Osteoblast (primary cell): ENCODE measurements around the gene ALG3. TPM values are rescaled to one million over a fixed set of nuclear protein-coding genes. Genes with fewer than 3 reads are reported as not detected.

Source experiments
- DNase-seq: peaks from one replicate; pipeline ENCODE4 v3.0.0; 2011; ENCODE audit warnings: low spot score, mixed read lengths; ENCODE audit not compliant: insufficient read length; ENCODE audit errors: missing footprints
- H2AFZ ChIP-seq: 2 replicates; pipeline ENCODE4 v1.6.0; 2011; ENCODE audit warnings: mild to moderate bottlenecking, low read length
- H3K27ac ChIP-seq: 2 replicates; pipeline ENCODE4 v1.5.1; 2011; ENCODE audit warnings: mild to moderate bottlenecking, low read depth, low read length, moderate library complexity
- H3K27me3 ChIP-seq: 2 replicates; pipeline ENCODE4 v1.6.0; 2012; ENCODE audit warnings: mild to moderate bottlenecking, control low read depth, inconsistent platforms, low read length, moderate library complexity; ENCODE audit not compliant: insufficient read depth
- H3K36me3 ChIP-seq: 2 replicates; pipeline ENCODE4 v1.5.1; 2011; ENCODE audit warnings: mild to moderate bottlenecking, low read length, control low read depth, moderate library complexity; ENCODE audit not compliant: insufficient read depth
- H3K4me1 ChIP-seq: 2 replicates; pipeline ENCODE4 v1.5.1; 2011; ENCODE audit warnings: mild to moderate bottlenecking, low read length, control low read depth, moderate library complexity; ENCODE audit not compliant: insufficient read depth
- H3K4me2 ChIP-seq: 2 replicates; pipeline ENCODE4 v1.6.0; 2011; ENCODE audit warnings: mild to moderate bottlenecking, low read length; ENCODE audit not compliant: insufficient read depth
- H3K4me3 ChIP-seq: fragments of 200-600 bp; sonication (generic); 3 replicates; pipeline ENCODE4 v1.5.1; 2012; ENCODE audit warnings: mild to moderate bottlenecking, low read length, inconsistent platforms; ENCODE audit not compliant: insufficient read depth
- H3K79me2 ChIP-seq: 2 replicates; pipeline ENCODE4 v1.6.0; 2012; ENCODE audit warnings: mild to moderate bottlenecking, low read length, control low read depth, inconsistent platforms; ENCODE audit not compliant: insufficient read depth
- H3K9me3 ChIP-seq: 2 replicates; pipeline ENCODE4 v1.5.1; 2011; ENCODE audit warnings: low read depth, low read length, control low read depth
- H4K20me1 ChIP-seq: 2 replicates; pipeline ENCODE4 v1.6.0; 2012; ENCODE audit warnings: mild to moderate bottlenecking, low read length, control low read depth; ENCODE audit not compliant: insufficient read depth
- CTCF ChIP-seq: IDR thresholded peaks from 2 replicates; pipeline ENCODE4 v1.5.1; 2011; ENCODE audit warnings: mild to moderate bottlenecking, low read depth, low read length, moderate library complexity; ENCODE audit errors: extremely low read depth
- total RNA-seq: library from RNA; depleted of rRNA; stranded (reverse); fragments of >200 nt; gene quantifications from 2 replicates; pipeline ENCODE4 v1.2.3, GENCODE V29; 2012

The ALG3 gene
- total RNA-seq, 1 donor = 26.8 TPM

GRCh38 chr3:184261854-184262763 lies 13.3 kb upstream of the ALG3 start:
- Histone ChIP-seq H3K36me3 (no peaks in the 10 kb centered on the region), H3K27me3 (peaks cover 35% of the 10 kb centered on the region), H4K20me1 (peaks cover 19% of the 10 kb centered on the region), H3K4me3 (peak overlapping the region; percentile 57), H3K4me1 (peaks cover 3% of the 10 kb centered on the region), H3K27ac (no peak overlapping the region), H3K79me2 (no peaks in the 10 kb centered on the region), H2AFZ (peak overlapping the region; percentile 56), H3K9me3 (no peaks in the 10 kb centered on the region), H3K4me2 (peak overlapping the region; percentile 79)
- peak; percentile 77 for DNase-seq
- TF ChIP-seq CTCF = no peak

- Histone ChIP-seq H3K27me3 (peaks cover 35% of the 10 kb centered on the region), H3K4me1 (peaks cover 3% of the 10 kb centered on the region), H3K79me2 (no peaks in the 10 kb centered on the region), H3K27ac (no peak within 1 kb of the TSS), H3K9me3 (no peaks in the 10 kb centered on the region), H2AFZ (peak within 1 kb of the TSS; percentile 56), H3K36me3 (no peaks in the 10 kb centered on the region), H3K4me3 (peak within 1 kb of the TSS; percentile 57), H4K20me1 (peaks cover 19% of the 10 kb centered on the region), H3K4me2 (peak within 1 kb of the TSS; percentile 79)
- DNase-seq = peak; percentile 98
- TF ChIP-seq CTCF = no peak
Measured at GRCh38 chr3:184261270-184261853, 12.6 kb upstream of the ALG3 start, which contains the start of gene CAMK2N2. Gene CAMK2N2, minus strand, starts transcription at chr3:184261553. Its CDS starts 268 bp downstream, at chr3:184261285.

GRCh38 chr3:184260724-184261269 lies 12.0 kb upstream of the ALG3 start:
- Histone ChIP-seq H3K36me3 (no peaks in the 10 kb centered on the region), H3K4me1 (peaks cover 3% of the 10 kb centered on the region), H3K27me3 (peaks cover 35% of the 10 kb centered on the region), H2AFZ (no peak overlapping the region), H4K20me1 (peaks cover 19% of the 10 kb centered on the region), H3K79me2 (no peaks in the 10 kb centered on the region), H3K9me3 (no peaks in the 10 kb centered on the region), H3K4me3 (peak overlapping the region; percentile 53), H3K4me2 (peak overlapping the region; percentile 48), H3K27ac (no peak overlapping the region)
- DNase-seq = peak; percentile 88
- TF ChIP-seq CTCF = no peak
